HFFc6 (cell line): ENCODE measurements around the gene GSG1L. TPM values are rescaled to one million over a fixed set of nuclear protein-coding genes. Genes with fewer than 3 reads are reported as not detected.

Experiments
- DNase-seq: peaks from one replicate; pipeline ENCODE4 v3.0.0-alpha.2; 2018
- H3K27ac Mint-ChIP-seq: 2 replicates; pipeline ENCODE4 v1.8.0; 2020; ENCODE audit warnings: mild to moderate bottlenecking, mixed read lengths
- H3K27me3 Mint-ChIP-seq: 2 replicates; pipeline ENCODE4 v1.8.0; 2021; ENCODE audit warnings: mild to moderate bottlenecking, moderate library complexity, mixed read lengths; ENCODE audit not compliant: insufficient read depth
- H3K36me3 Mint-ChIP-seq: 2 replicates; pipeline ENCODE4 v1.8.0; 2021; ENCODE audit warnings: low read depth, mixed read lengths
- H3K4me1 Mint-ChIP-seq: 2 replicates; pipeline ENCODE4 v1.8.0; 2020; ENCODE audit warnings: low read depth, mixed read lengths
- H3K4me3 Mint-ChIP-seq: 2 replicates; pipeline ENCODE4 v1.8.0; 2020; ENCODE audit warnings: mild to moderate bottlenecking, moderate library complexity, mixed read lengths
- H3K9me3 Mint-ChIP-seq: 2 replicates; pipeline ENCODE4 v1.8.0; 2020; ENCODE audit warnings: mild to moderate bottlenecking, mixed read lengths
- CTCF ChIP-seq: fragments of 200-600 bp; sonication (generic); IDR thresholded peaks from 2 replicates; pipeline ENCODE4 v1.5.0; 2021; ENCODE audit warnings: antibody characterized with exemption, mild to moderate bottlenecking
- total RNA-seq, 6 experiments: library from RNA; stranded (reverse); fragmentation: NEBNext Ultra II Directional; extraction: Animal tissue kit (Norgen Biotek cat#: 25700); gene quantifications; 2 replicates in 1 of 6; 3 replicates in 5 of 6; pipeline ENCODE4 v1.2.3, GENCODE V29; 2021

GSG1L gene
- total RNA-seq, 6 experiments from 2014 or later = not detected

- Mint-ChIP-seq H3K4me3 (no peak overlapping the region), H3K9me3 (peaks cover 4% of the 10 kb centered on the region; the same call in 1 of the 2 replicates), H3K27ac (no peak overlapping the region), H3K36me3 (no peaks in the 10 kb centered on the region), H3K27me3 (peaks cover 9% of the 10 kb centered on the region), H3K4me1 (peaks cover 6% of the 10 kb centered on the region; the same call in 1 of the 2 replicates)
- no peak for TF ChIP-seq CTCF
- no peak for DNase-seq
Measured at GRCh38 chr16:27995378-27995777, 68.1 kb downstream of the GSG1L start.

GRCh38 chr16:27994686-27995085 is 68.8 kb downstream of the GSG1L start:
- Mint-ChIP-seq H3K4me1 (peaks cover 5% of the 10 kb centered on the region; the same call in 1 of the 2 replicates), H3K27me3 (peaks cover 9% of the 10 kb centered on the region), H3K4me3 (no peak overlapping the region), H3K27ac (no peak overlapping the region), H3K36me3 (no peaks in the 10 kb centered on the region), H3K9me3 (peaks cover 4% of the 10 kb centered on the region; the same call in 1 of the 2 replicates)
- no peak for TF ChIP-seq CTCF
- no peak for DNase-seq

GRCh38 chr16:27993587-27993986 is 69.9 kb downstream of the GSG1L start:
- Mint-ChIP-seq H3K4me1 (no peaks in the 10 kb centered on the region), H3K27me3 (peaks cover 9% of the 10 kb centered on the region), H3K9me3 (peaks cover 4% of the 10 kb centered on the region; the same call in 1 of the 2 replicates), H3K4me3 (no peak overlapping the region), H3K36me3 (no peaks in the 10 kb centered on the region), H3K27ac (no peak overlapping the region)
- TF ChIP-seq CTCF = no peak
- DNase-seq = no peak

GRCh38 chr16:27991876-27992275 is 71.6 kb downstream of the GSG1L start:
- no peak for TF ChIP-seq CTCF
- no peak overlapping the region for H3K4me3 Mint-ChIP-seq
- DNase-seq = no peak
- H3K27me3 Mint-ChIP-seq = peaks cover 15% of the 10 kb centered on the region
- no peaks in the 10 kb centered on the region for H3K36me3 Mint-ChIP-seq
- H3K4me1 Mint-ChIP-seq = no peaks in the 10 kb centered on the region
- no peak overlapping the region for H3K27ac Mint-ChIP-seq
- peaks cover 4% of the 10 kb centered on the region; the same call in 1 of the 2 replicates for H3K9me3 Mint-ChIP-seq

DNA sequence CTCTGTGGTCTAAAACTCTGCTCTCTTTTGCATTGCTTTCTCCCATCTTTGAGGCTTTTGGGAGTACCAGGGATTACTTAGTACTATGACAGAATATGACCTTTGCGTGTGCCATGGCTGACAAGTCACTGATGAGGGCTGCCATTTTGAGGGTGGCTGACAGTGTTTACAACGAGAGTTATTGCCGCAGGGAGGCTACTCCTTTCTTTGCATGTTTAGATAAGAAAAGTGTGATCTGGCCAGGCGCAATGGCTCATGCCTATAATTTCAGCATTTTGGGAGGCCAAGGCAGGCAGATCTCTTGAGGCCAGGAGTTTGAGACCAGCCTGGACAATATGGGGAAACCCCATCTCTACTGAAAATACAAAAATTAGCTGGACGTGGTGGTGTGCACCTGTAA is 77.5 kb downstream of the GSG1L start:
- H3K27ac Mint-ChIP-seq = no peak overlapping the region
- no peaks in the 10 kb centered on the region; the same call in 1 of the 2 replicates for H3K9me3 Mint-ChIP-seq
- H3K36me3 Mint-ChIP-seq = no peaks in the 10 kb centered on the region
- H3K4me3 Mint-ChIP-seq = no peak overlapping the region
- DNase-seq = no peak
- no peak for TF ChIP-seq CTCF
- H3K27me3 Mint-ChIP-seq = peaks cover 20% of the 10 kb centered on the region; the same call in 1 of the 2 replicates
- H3K4me1 Mint-ChIP-seq = no peaks in the 10 kb centered on the region

GRCh38 chr16:27984121-27984520 is 79.4 kb downstream of the GSG1L start:
- peaks cover 30% of the 10 kb centered on the region for H3K27me3 Mint-ChIP-seq
- no peak overlapping the region for H3K4me3 Mint-ChIP-seq
- no peaks in the 10 kb centered on the region; the same call in 1 of the 2 replicates for H3K9me3 Mint-ChIP-seq
- H3K36me3 Mint-ChIP-seq = no peaks in the 10 kb centered on the region
- no peaks in the 10 kb centered on the region for H3K4me1 Mint-ChIP-seq
- no peak for TF ChIP-seq CTCF
- no peak for DNase-seq
- H3K27ac Mint-ChIP-seq = no peak overlapping the region
